Ovary (tissue), 3 donors: ENCODE results near the gene B3GALT5.

Experiments
- EP300 ChIP-seq: sonication (generic); formaldehyde crosslinking; IDR thresholded peaks from one replicate; pipeline ENCODE4 v1.6.1; 2017; ENCODE audit warnings: antibody characterized with exemption
- TF ChIP-seq, protein P1 (sequence below), 3 donors: fragments of 450-650 bp in 2 of 3; fragments of 200-600 bp in 1 of 3; IDR thresholded peaks; one replicate each; pipeline versions ENCODE4 v1.5.1 to v1.8.0; 2016 to 2022; ENCODE audit warnings: antibody characterized with exemption in 3 of 3, mild to moderate bottlenecking in 1 of 3
- donor health status: DM: no; HTN: no; CAD: no.

DNA sequence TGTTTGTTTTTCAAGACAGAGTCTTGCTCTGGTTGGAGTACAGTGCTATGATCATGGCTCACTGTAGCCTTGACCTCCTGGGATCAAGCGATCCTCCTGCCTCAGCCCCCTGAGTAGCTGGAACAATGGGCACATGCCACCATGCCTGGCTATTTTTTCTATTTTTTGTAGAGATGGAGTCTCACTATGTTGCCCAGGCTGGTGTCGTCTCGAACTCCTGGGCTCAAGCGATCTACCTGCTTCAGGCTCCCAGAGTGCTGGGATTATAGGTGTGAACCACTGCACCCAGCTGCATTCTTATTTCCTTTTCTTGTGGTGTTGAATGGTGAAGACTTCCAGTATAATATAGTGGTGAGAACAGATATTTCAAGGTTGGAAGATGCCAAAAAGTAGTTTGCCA lies 28.0 kb downstream of the B3GALT5 start:
- TF ChIP-seq, protein P1, sequence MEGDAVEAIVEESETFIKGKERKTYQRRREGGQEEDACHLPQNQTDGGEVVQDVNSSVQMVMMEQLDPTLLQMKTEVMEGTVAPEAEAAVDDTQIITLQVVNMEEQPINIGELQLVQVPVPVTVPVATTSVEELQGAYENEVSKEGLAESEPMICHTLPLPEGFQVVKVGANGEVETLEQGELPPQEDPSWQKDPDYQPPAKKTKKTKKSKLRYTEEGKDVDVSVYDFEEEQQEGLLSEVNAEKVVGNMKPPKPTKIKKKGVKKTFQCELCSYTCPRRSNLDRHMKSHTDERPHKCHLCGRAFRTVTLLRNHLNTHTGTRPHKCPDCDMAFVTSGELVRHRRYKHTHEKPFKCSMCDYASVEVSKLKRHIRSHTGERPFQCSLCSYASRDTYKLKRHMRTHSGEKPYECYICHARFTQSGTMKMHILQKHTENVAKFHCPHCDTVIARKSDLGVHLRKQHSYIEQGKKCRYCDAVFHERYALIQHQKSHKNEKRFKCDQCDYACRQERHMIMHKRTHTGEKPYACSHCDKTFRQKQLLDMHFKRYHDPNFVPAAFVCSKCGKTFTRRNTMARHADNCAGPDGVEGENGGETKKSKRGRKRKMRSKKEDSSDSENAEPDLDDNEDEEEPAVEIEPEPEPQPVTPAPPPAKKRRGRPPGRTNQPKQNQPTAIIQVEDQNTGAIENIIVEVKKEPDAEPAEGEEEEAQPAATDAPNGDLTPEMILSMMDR (IDR thresholded peaks at IDR 0.05) = no peak
- TF ChIP-seq EP300 = no peak
